Right atrium auricular region (tissue), 2 donors: Measurements from ENCODE around the gene RNFT2. TPM values are rescaled to one million over a fixed set of nuclear protein-coding genes. Genes with fewer than 3 reads are reported as not detected.

Source experiments
- DNase-seq: peaks from one replicate; pipeline ENCODE4 v3.0.0-alpha.2; 2019; ENCODE audit warnings: low spot score
- H3K27ac ChIP-seq, 2 donors: fragments of 200-600 bp; sonication (generic); 1 replicate in 1 of 2; 2 replicates in 1 of 2; pipeline ENCODE4 v1.5.1; 2016 to 2019
- H3K27me3 ChIP-seq, 2 donors: fragments of 200-600 bp; sonication (generic); one replicate each; pipeline versions ENCODE4 v1.5.1 to v1.6.0; 2017 to 2019
- H3K36me3 ChIP-seq: fragments of 200-600 bp; sonication (generic); one replicate; pipeline ENCODE4 v1.5.1; 2016
- H3K4me1 ChIP-seq, 2 donors: fragments of 200-600 bp; sonication (generic); one replicate each; pipeline versions ENCODE4 v1.5.1 to v1.6.0; 2017 to 2019
- H3K4me3 ChIP-seq, 2 donors: fragments of 200-600 bp; sonication (generic); 1 replicate in 1 of 2; 2 replicates in 1 of 2; pipeline ENCODE4 v1.5.1; 2017 to 2019; ENCODE audit warnings: mild to moderate bottlenecking in 1 of 2, moderate library complexity in 1 of 2
- H3K9me3 ChIP-seq, 2 donors: fragments of 200-600 bp; sonication (generic); one replicate each; pipeline ENCODE4 v1.5.1; 2019
- total RNA-seq, 2 donors: library from RNA; depleted of rRNA; stranded (reverse); fragments of >200 nt; gene quantifications; one replicate each; pipeline ENCODE4 v1.1.0, GENCODE V29; 2016
- TF ChIP-seq, protein P1 (sequence below), 2 donors: fragments of 200-600 bp; sonication (generic); IDR thresholded peaks; one replicate each; pipeline ENCODE4 v1.5.1; 2019; ENCODE audit warnings: antibody characterized with exemption in 2 of 2

RNFT2 gene, protein sequence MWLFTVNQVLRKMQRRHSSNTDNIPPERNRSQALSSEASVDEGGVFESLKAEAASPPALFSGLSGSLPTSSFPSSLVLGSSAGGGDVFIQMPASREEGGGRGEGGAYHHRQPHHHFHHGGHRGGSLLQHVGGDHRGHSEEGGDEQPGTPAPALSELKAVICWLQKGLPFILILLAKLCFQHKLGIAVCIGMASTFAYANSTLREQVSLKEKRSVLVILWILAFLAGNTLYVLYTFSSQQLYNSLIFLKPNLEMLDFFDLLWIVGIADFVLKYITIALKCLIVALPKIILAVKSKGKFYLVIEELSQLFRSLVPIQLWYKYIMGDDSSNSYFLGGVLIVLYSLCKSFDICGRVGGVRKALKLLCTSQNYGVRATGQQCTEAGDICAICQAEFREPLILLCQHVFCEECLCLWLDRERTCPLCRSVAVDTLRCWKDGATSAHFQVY
- total RNA-seq = 1 to 10 TPM in 1 of 2 donors, under 1 TPM in 1; 0.89 to 1.1 TPM

DNA sequence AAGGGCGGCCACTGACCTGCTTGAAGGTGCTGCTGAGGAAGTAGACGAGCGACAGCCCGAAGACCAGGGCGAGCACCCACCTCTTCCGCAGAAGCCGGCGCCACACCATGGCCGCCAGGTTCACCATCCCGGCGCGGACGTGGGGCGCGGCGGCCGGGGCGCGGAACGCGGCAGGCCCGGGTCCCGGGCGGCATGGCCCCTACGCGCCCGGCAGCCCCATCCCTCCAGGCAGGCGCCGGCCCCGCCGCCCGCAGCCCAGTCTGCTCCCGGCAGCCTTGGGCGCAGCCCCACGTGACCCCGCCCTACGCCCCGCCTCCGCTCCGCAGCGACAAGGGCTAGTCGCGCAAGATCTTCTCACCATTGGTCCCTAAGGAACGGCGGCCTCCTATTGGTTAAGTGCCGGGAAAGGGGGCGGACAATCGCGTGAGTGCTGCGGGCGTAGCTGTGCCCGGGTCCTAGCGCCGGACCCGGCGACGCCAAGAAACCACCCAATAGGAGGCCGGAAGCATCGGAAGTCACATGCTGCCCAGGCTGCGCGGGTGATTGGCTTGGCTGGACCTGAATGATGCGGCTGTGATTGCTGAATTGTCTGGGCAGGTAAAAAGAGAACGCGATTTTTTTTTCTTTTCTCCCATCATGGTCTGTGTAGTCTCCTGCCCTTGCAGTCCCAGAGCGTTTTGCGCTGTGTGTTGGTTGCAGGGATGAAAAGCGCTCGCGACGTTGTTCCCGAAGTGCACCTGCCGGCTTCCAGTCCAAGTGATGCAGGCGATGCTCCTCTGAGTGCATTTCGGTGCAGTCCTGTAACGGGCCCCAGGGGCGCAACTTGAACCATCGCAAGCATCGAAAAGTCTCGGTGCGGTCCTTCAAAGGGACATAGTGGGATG lies at the start of gene RNFT2, which contains the start of gene SPRING1:
Gene RNFT2 (plus strand): TSS at position 542 of the 884 bp plus-strand sequence. CDS start 2,183 bp downstream, outside the sequence.
Gene SPRING1 (minus strand): TSS at position 296 of the 884 bp plus-strand sequence. CDS start 169 bp downstream, at position 127.
- Histone ChIP-seq H3K9me3 (no peaks in the 10 kb centered on the region), H3K36me3 (peaks cover 9% of the 10 kb centered on the region), H3K4me3 (peak within 1 kb of the TSS; percentile 87 to 93), H3K4me1 (peaks cover 0 to 19% of the 10 kb centered on the region in 2 donors), H3K27me3 (no peaks in the 10 kb centered on the region), H3K27ac (peak within 1 kb of the TSS; percentile 70 to 77)
- TF ChIP-seq, protein P1, sequence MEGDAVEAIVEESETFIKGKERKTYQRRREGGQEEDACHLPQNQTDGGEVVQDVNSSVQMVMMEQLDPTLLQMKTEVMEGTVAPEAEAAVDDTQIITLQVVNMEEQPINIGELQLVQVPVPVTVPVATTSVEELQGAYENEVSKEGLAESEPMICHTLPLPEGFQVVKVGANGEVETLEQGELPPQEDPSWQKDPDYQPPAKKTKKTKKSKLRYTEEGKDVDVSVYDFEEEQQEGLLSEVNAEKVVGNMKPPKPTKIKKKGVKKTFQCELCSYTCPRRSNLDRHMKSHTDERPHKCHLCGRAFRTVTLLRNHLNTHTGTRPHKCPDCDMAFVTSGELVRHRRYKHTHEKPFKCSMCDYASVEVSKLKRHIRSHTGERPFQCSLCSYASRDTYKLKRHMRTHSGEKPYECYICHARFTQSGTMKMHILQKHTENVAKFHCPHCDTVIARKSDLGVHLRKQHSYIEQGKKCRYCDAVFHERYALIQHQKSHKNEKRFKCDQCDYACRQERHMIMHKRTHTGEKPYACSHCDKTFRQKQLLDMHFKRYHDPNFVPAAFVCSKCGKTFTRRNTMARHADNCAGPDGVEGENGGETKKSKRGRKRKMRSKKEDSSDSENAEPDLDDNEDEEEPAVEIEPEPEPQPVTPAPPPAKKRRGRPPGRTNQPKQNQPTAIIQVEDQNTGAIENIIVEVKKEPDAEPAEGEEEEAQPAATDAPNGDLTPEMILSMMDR (IDR thresholded peaks at IDR 0.05) = no peak
- DNase-seq = peak; percentile 99

DNA sequence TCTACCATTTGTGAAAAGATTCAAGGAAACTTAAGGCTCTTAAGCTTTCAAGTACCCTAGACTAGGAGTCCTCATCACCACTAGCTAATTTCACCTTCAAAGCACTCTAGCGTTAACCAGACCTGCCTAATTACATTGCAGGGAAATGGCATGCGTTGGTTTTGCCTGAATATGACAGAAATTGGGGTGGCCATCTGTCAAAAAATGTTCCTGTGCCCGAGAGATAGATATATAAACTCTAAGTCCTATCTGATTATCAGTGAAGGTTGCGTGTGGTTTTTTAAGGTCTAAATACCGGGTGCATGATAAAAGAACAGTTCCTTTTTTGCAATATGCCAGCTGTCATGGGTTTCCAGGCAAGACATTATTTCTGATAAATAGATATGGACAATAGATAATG lies 48.6 kb upstream of the RNFT2 start:
- H3K4me3 ChIP-seq = no peak overlapping the region
- H3K27ac ChIP-seq = no peak overlapping the region
- TF ChIP-seq, protein P1 (IDR thresholded peaks at IDR 0.05) = no peak
- no peaks in the 10 kb centered on the region for H3K9me3 ChIP-seq
- no peaks in the 10 kb centered on the region for H3K36me3 ChIP-seq
- no peak for DNase-seq
- peaks cover 0 to 2% of the 10 kb centered on the region in 2 donors for H3K27me3 ChIP-seq
- H3K4me1 ChIP-seq = peaks cover 0 to 18% of the 10 kb centered on the region in 2 donors

DNA sequence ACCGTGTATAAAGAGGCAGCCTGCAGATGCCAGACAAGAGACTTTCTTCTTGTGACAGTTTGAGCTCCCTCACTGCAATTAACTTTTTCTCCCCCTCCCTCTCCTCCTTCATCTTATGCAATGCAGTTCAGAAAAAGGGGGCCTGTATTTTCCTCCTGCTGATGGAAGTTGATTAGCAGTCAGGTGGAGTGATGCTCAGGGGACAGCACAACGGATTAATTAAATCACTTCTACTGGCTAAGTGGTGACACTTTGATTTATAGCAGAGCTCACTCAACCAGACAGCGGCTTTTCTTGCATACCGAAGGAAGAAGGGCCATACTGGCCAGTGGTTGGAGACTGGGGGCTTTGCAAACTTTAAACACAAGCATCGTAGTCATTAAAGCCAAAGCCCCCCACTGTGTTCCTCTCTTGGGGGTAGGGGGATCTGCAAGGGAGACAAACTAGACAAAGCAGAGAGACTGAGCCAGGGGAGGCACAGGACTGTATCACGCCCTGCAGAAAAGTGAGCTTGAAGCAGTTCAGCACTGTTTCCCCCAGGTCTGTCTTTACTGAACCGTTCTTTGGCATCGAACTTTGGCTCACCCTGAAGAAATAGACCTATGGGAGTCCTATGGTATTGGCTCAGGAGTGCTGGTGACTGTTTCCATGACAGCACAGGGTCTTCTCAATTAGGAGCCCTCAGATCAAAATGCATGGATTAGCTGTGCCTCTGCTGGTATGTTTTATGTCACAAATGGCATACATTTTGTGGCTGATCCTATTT lies 48.0 kb upstream of the RNFT2 start:
- TF ChIP-seq, protein P1 (IDR thresholded peaks at IDR 0.05) = no peak
- no peaks in the 10 kb centered on the region for H3K9me3 ChIP-seq
- no peak for DNase-seq
- H3K4me1 ChIP-seq = peaks cover 0 to 25% of the 10 kb centered on the region in 2 donors
- no peak overlapping the region for H3K4me3 ChIP-seq
- no peaks in the 10 kb centered on the region for H3K36me3 ChIP-seq
- H3K27ac ChIP-seq = no peak overlapping the region
- peaks cover 0 to 2% of the 10 kb centered on the region in 2 donors for H3K27me3 ChIP-seq

DNA sequence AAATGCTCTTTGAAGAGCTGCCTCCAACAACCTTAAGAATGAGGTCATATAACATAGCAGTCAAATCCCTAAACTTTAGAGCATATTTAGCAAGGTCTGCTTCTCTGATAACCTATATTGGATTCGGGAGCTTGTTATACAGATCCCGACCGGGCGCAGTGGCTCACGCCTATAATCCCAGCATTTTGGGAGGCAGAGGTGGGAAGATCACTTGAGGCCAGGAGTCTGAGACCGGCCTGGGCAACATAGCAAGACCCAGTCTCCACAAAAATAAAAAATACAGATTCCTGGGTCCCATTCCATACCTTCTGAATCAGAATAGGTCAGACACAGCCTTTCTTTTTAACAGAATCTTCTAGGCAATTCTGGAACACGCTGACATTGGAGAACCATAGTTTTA lies 46.9 kb upstream of the RNFT2 start:
- Histone ChIP-seq H3K4me1 (peaks cover 0 to 28% of the 10 kb centered on the region in 2 donors), H3K4me3 (no peak overlapping the region), H3K27ac (no peak overlapping the region), H3K36me3 (no peaks in the 10 kb centered on the region), H3K27me3 (peaks cover 0 to 2% of the 10 kb centered on the region in 2 donors), H3K9me3 (no peaks in the 10 kb centered on the region)
- TF ChIP-seq, protein P1 (IDR thresholded peaks at IDR 0.05) = no peak
- DNase-seq = no peak

DNA sequence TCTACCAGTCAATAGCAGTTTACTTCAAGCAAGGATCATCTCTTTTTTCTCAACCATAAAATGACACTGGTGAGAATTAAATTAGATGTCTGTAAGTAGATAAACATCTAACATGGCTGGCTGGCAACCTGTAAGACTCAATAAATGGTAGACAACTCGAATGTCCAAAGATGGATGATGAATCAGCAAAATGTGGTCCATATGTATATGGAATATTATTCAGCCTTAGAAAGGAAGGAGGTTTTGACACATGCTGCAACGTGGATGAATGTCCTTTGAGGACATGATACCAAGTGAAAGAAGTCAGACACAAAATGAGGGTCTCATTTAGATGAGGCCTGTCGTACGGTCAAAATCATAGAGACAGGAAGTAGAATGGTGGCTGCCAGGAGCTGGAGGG lies 46.5 kb upstream of the RNFT2 start:
- Histone ChIP-seq H3K27me3 (peaks cover 0 to 2% of the 10 kb centered on the region in 2 donors), H3K27ac (no peak overlapping the region), H3K9me3 (no peaks in the 10 kb centered on the region), H3K4me1 (peaks cover 0 to 28% of the 10 kb centered on the region in 2 donors), H3K36me3 (no peaks in the 10 kb centered on the region), H3K4me3 (no peak overlapping the region)
- TF ChIP-seq, protein P1 (IDR thresholded peaks at IDR 0.05) = no peak
- no peak for DNase-seq
